Activated CD8-positive, alpha-beta memory T cell treated with anti-CD3 and anti-CD28 coated beads for 24 hours (primary cell): ENCODE data around the gene CEP78.

ENCODE experiments used
- DNase-seq: peaks from one replicate; pipeline ENCODE4 v3.0.0-alpha.2; 2020

CEP78 gene

DNA sequence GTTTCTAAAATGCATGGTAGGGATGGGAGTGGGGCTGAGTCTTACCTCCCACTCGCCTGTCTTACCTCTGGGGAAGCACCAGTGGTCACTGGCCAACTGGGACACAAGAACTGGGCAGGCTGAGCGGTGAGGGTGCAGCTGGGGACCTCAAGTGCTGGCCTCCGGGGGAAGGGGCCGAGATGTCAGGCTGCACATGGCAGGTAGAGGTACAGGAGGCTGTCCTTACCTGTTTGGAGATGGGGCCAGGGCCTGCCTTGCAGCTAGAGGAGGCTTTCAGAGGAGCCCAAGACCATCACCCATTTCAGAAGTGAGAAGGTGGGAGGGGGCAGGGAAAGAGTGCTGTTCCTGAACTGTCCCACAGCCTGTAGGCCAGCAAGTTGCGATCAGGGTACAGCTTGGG is 75.2 kb downstream of the CEP78 start:
- no peak for DNase-seq

- DNase-seq, result no peak
Observed at GRCh38 chr9:78311886-78312524, 76.1 kb downstream of the CEP78 start.

- peak; percentile 38 for DNase-seq
Observed at GRCh38 chr9:78314550-78314949, 78.7 kb downstream of the CEP78 start.

- peak; percentile 37 for DNase-seq
Observed at GRCh38 chr9:78314953-78315870, 79.3 kb downstream of the CEP78 start.

GRCh38 chr9:78316166-78316892 is 80.5 kb downstream of the CEP78 start:
- peak; percentile 38 for DNase-seq

DNA sequence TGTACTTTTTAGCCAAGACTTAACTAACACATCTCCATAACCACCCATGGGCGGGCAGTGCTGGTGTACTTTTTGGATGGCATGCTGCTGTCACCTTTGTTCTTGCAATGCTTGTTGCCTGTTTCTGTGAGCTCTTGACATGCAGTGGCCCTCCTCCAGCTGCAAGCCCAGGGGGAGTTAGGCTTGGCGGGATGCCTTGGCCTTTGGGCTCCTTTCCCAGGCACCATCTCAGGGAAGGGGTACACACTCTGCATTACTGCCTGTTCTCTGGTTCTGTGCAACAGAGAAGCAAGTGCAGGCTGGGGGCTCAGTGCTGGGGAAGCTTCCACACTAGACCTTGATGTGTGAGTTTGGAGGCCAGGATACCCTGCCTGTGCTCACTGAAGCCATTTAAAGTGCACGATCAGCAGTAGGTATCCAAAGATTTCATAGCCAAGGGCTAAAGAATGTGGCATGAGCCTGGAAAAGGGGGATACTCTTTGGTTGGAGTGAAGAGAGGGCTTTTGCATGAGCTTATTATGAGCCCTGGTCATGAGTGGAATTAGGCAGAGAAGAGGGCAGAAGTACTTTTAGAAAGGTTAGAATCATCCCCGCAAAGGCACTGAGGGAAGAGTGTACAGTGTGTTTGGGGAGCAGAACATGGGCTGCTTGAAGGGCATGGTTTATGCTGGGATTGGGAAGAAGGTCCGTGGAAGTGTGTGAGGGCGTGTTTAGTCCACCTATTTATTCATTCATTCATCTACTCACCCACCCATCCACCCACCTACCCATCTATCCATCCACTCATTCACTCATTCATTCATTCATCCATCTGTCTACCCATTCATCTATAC is 83.5 kb downstream of the CEP78 start:
- DNase-seq, result peak; percentile 55

- DNase-seq, result no peak
Observed at GRCh38 chr9:78320030-78320693, 84.3 kb downstream of the CEP78 start.

DNA sequence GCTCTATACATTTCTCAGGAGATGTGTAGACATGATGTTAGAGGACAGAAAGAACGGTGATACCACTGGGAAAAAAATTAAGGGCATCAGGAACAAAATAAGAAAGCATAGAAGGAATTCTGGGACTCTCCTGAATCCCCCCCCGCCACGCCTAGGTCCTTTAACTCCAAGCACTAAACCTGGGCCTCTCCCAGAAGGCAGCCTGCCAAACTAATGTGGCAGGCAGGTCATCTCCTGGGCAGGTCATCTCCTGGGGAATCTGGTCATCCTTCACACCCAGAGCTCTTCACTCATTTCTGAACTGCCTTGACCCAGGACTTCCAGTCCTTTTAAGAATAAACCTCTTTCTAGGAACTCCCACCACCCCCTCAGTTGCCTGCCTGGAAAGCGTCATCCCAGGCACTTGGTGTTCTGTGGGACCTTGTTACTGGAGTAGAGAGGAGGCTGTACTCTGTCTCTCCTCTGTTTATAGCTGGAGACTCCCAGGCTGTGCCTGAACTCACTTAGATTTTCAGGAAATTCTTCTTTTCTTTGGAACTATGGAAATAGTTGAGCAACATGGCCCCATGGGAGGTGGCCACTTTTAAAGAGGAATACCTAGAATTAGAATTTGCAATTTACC is 85.1 kb downstream of the CEP78 start:
- peak; percentile 40 for DNase-seq

GRCh38 chr9:78321505-78321904 is 85.6 kb downstream of the CEP78 start:
- peak; percentile 9 for DNase-seq

GRCh38 chr9:78324068-78324650 is 88.3 kb downstream of the CEP78 start:
- DNase-seq, result no peak

GRCh38 chr9:78324682-78325081 is 88.8 kb downstream of the CEP78 start:
- DNase-seq, result no peak

DNA sequence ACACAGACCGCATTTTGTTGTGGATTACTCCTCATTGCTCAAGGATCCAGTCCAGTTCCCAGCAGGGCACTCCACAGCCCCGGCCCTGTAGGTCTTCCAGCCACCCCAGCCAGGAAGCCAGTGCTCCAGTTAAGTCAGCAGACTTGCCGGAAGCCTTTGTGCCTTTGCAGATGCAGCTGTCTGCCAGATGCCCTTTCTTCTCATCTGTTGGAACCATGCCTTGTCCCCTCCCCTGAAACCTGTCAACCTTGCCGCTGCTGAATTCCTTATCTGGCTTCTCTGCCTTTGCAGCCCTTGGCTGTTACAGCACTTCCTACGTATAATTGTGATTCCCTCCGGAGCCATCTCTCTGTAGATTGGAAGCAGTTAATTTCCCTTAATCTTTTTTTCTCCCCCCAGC is 89.5 kb downstream of the CEP78 start:
- no peak for DNase-seq

- DNase-seq, result no peak
Observed at GRCh38 chr9:78325846-78326360, 90.0 kb downstream of the CEP78 start.

GRCh38 chr9:78326564-78326963 is 90.7 kb downstream of the CEP78 start:
- DNase-seq, result no peak
